Natural killer cell (primary cell): Measurements from ENCODE around the gene ANOS1. TPM values are rescaled to one million over a fixed set of nuclear protein-coding genes. Genes with fewer than 3 reads are reported as not detected.
"Not testable (repeated sequence)": the region's sequence is repeated elsewhere in the genome, so short reads cannot be mapped to it uniquely, and the experiment has no call there.

ENCODE experiments used
- ATAC-seq, 3 donors: fragments of 150-1000 bp in 2 of 3; fragments of 200-7000 bp in 1 of 3; cut with Tn5 transposase; 1 replicate in 1 of 3; 2 replicates in 2 of 3; pipeline ENCODE4 v1.10.0; 2021; ENCODE audit warnings: mild to moderate bottlenecking in 2 of 3, moderate library complexity in 2 of 3
- DNase-seq, 2 donors: peaks; one replicate each; pipeline versions ENCODE4 v3.0.0 to v3.0.0-alpha.2; 2013 to 2021; ENCODE audit warnings: mixed read lengths in 1 of 2
- H3K27ac ChIP-seq: one replicate; pipeline ENCODE4 v1.5.1; 2013; ENCODE audit warnings: mild to moderate bottlenecking, low read length
- H3K27me3 ChIP-seq: one replicate; pipeline ENCODE4 v1.6.1; 2013; ENCODE audit warnings: low read length; ENCODE audit not compliant: control insufficient read depth, insufficient read depth
- H3K36me3 ChIP-seq: one replicate; pipeline ENCODE4 v1.6.1; 2013; ENCODE audit warnings: low read length; ENCODE audit not compliant: control insufficient read depth, insufficient read depth
- H3K4me1 ChIP-seq: one replicate; pipeline ENCODE4 v1.6.1; 2013; ENCODE audit warnings: low read length; ENCODE audit not compliant: control insufficient read depth, insufficient read depth
- H3K4me3 ChIP-seq: one replicate; pipeline ENCODE4 v1.5.1; 2013; ENCODE audit warnings: low read length
- H3K9me3 ChIP-seq: one replicate; pipeline ENCODE4 v1.6.1; 2013; ENCODE audit warnings: low read length; ENCODE audit not compliant: control insufficient read depth, insufficient read depth
- H3K27ac Mint-ChIP-seq, 2 donors: one replicate each; pipeline ENCODE4 v1.8.0; 2022; ENCODE audit warnings: mild to moderate bottlenecking in 2 of 2, mixed read lengths in 2 of 2, moderate library complexity in 1 of 2
- H3K27me3 Mint-ChIP-seq, 2 donors: one replicate each; pipeline ENCODE4 v1.8.0; 2022; ENCODE audit warnings: low read depth in 2 of 2, mixed read lengths in 2 of 2
- H3K36me3 Mint-ChIP-seq: one replicate; pipeline ENCODE4 v1.8.0; 2022; ENCODE audit warnings: mixed read lengths
- H3K4me1 Mint-ChIP-seq, 2 donors: one replicate each; pipeline ENCODE4 v1.8.0; 2022; ENCODE audit warnings: mixed read lengths in 2 of 2
- H3K4me3 Mint-ChIP-seq: one replicate; pipeline ENCODE4 v1.8.0; 2022; ENCODE audit warnings: mild to moderate bottlenecking, moderate library complexity, mixed read lengths
- H3K9me3 Mint-ChIP-seq, 2 donors: one replicate each; pipeline ENCODE4 v1.8.0; 2022; ENCODE audit warnings: mixed read lengths in 2 of 2
- CTCF ChIP-seq: fragments of 200-600 bp; IDR thresholded peaks from one replicate; pipeline ENCODE4 v1.8.0; 2022; ENCODE audit warnings: antibody characterized with exemption
- WGBS: methylation state at CpG from one replicate; pipeline ENCODE4 v1.1.7; 2013; ENCODE audit warnings: missing lambda C conversion rate; ENCODE audit not compliant: insufficient coverage; 5-methylcytosine and 5-hydroxymethylcytosine counted together
- intact Hi-C: fragments of 100-400 bp; cut with micrococcal nuclease; formaldehyde crosslinking; loops from one replicate; pipeline ENCODE4 v1.14.2; 2022
- total RNA-seq, 4 donors: library from RNA; stranded (reverse); fragments of 120-200 nt in 1 of 4; gene quantifications; one replicate each; pipeline versions ENCODE4 v1.2.3 to v1.2.4, GENCODE V29; 2013 to 2022

ANOS1 gene
- total RNA-seq, 3 donors from 2014 or later (not counting 1 experiment from before 2014, with no cell fraction given), result not detected

DNA sequence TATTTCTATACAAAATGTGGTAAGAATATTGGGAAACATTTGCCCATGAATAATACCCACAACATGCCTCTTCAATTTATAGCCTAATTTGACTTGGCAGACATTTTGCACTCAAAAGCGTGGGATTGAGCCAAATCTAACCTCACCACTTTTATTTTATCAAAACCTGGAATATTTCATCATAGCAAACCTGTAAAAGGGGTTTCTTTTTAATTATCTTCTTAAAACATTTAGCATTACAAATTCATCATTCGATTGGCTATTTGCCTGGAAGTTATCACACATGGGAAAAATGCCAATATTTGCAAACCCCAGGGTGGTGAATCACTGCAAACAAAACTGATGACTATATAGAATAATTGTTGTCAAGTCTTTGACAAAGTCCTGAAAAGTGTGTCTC is 211.1 kb downstream of the ANOS1 start:
- Histone ChIP-seq H3K36me3 (no peaks in the 10 kb centered on the region), H3K27ac (no peak overlapping the region), H3K4me3 (no peak overlapping the region), H3K9me3 (no peaks in the 10 kb centered on the region), H3K4me1 (no peaks in the 10 kb centered on the region), H3K27me3 (no peaks in the 10 kb centered on the region)
- H3K4me3 Mint-ChIP-seq, result no peak overlapping the region
- no peaks in the 10 kb centered on the region for H3K27me3 Mint-ChIP-seq
- H3K9me3 Mint-ChIP-seq, result peaks cover 5 to 6% of the 10 kb centered on the region in 2 donors
- DNase-seq (no peak), ATAC-seq (no peak)
- no peaks in the 10 kb centered on the region for H3K36me3 Mint-ChIP-seq
- no peak for TF ChIP-seq CTCF
- WGBS, result 80% methylated on average over 1 of the region's 2 CpGs
- no peak overlapping the region for H3K27ac Mint-ChIP-seq
- intact Hi-C loops, result no loop called here
- no peaks in the 10 kb centered on the region for H3K4me1 Mint-ChIP-seq

DNA sequence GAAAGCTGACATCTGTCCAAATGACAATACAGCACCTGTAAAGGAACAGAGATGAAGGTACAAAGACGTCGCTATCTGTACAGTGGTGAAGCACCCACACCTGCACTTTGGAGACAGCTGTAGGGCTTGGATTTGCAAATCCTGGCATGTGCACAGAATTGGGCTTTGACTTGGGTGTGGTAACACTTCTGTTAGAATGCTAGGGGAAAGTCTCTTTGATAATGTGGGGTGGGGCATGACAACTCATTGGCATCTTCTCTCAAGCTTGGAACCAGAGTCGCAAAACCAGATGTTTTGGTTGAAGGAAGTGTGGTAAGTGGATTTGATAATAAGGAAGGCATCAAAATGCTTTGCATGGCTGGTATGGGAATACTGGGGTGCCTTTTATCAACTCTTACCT is 211.8 kb downstream of the ANOS1 start:
- intact Hi-C loops, result no loop called here
- H3K4me1 Mint-ChIP-seq, result no peaks in the 10 kb centered on the region
- WGBS, result 100% methylated on average over 2 of the region's 3 CpGs
- H3K9me3 Mint-ChIP-seq, result peaks cover 4 to 5% of the 10 kb centered on the region in 2 donors
- no peaks in the 10 kb centered on the region for H3K36me3 Mint-ChIP-seq
- H3K27ac Mint-ChIP-seq, result no peak overlapping the region
- no peaks in the 10 kb centered on the region for H3K36me3 ChIP-seq
- H3K4me3 ChIP-seq, result no peak overlapping the region
- no peaks in the 10 kb centered on the region for H3K9me3 ChIP-seq
- no peaks in the 10 kb centered on the region for H3K27me3 Mint-ChIP-seq
- H3K4me1 ChIP-seq, result no peaks in the 10 kb centered on the region
- H3K27me3 ChIP-seq, result no peaks in the 10 kb centered on the region
- ATAC-seq (no peak), DNase-seq (no peak)
- TF ChIP-seq CTCF, result no peak
- H3K4me3 Mint-ChIP-seq, result no peak overlapping the region
- no peak overlapping the region for H3K27ac ChIP-seq

DNA sequence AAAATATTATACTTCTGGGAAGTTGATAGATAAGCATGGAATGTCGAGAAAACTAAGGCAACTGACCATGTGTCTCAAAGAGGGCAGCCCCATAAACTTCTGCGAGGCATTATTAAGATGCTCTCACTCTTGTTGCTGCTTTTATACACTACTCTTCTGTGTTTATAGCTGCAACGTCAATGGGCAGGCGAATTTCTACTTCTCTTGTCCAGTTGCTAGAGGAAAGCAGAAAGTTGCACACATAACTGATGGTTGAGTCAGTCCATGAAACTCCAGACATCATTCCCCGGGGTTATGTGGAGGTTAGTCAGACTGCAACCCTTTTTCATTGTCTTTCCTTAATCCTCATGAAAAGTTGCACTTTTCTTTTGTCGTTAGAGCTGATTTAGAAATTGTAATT is 227.5 kb downstream of the ANOS1 start:
- ATAC-seq, result no peak
- peaks cover 0 to 7% of the 10 kb centered on the region in 2 donors for H3K9me3 Mint-ChIP-seq
- H3K4me3 Mint-ChIP-seq, result no peak overlapping the region
- intact Hi-C loops, result no loop called here
- no peaks in the 10 kb centered on the region for H3K4me1 Mint-ChIP-seq
- H3K27ac Mint-ChIP-seq, result no peak overlapping the region
- H3K36me3 ChIP-seq, result no peaks in the 10 kb centered on the region
- H3K9me3 ChIP-seq, result no peaks in the 10 kb centered on the region
- H3K27ac ChIP-seq, result no peak overlapping the region
- WGBS, result 86% methylated on average over 4 of the region's 6 CpGs
- no peaks in the 10 kb centered on the region for H3K27me3 Mint-ChIP-seq
- no peak overlapping the region for H3K4me3 ChIP-seq
- DNase-seq, result no peak
- no peaks in the 10 kb centered on the region for H3K36me3 Mint-ChIP-seq
- TF ChIP-seq CTCF, result no peak
- no peaks in the 10 kb centered on the region for H3K27me3 ChIP-seq
- no peaks in the 10 kb centered on the region for H3K4me1 ChIP-seq

DNA sequence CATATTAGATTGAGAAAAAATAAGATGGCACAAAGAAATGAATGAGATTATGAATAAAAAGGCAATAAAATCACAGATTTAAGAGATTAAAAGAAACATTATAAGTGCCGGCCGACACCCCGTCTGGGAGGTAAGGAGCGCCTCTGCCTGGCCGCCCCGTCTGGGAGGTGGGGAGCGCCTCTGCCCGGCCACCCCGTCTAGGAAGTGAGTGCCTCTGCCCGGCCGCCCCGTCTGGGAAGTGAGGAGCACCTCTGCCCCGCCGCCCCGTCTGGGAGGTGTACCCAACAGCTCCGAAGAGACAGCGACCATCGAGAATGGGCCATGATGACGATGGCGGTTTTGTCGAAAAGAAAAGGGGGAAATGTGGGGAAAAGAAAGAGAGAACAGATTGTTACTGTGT is 229.8 kb downstream of the ANOS1 start:
- intact Hi-C loops, H3K9me3 ChIP-seq, H3K27me3 ChIP-seq, ATAC-seq, H3K27ac Mint-ChIP-seq, H3K36me3 ChIP-seq, H3K27me3 Mint-ChIP-seq, H3K4me3 Mint-ChIP-seq, H3K4me1 ChIP-seq, H3K4me3 ChIP-seq, H3K36me3 Mint-ChIP-seq, H3K4me1 Mint-ChIP-seq, H3K27ac ChIP-seq, DNase-seq: not testable (repeated sequence)
- H3K9me3 Mint-ChIP-seq, result peaks cover 5 to 11% of the 10 kb centered on the region in 2 donors
- 93% methylated on average over 8 of the region's 21 CpGs for WGBS
